ENCODE measurements around the gene CACNB2. TPM values are rescaled to one million over a fixed set of nuclear protein-coding genes. Genes with fewer than 3 reads are reported as not detected.

Gene CACNB2
- total RNA-seq, 2 experiments from 2014 or later, result not detected

- POLR2A ChIA-PET, result no interaction called here
- Mint-ChIP-seq H3K27ac (no peak overlapping the region), H3K9me3 (no peaks in the 10 kb centered on the region), H3K4me1 (peaks cover 7% of the 10 kb centered on the region), H3K4me3 (no peak overlapping the region), H3K27me3 (peaks cover 3% of the 10 kb centered on the region), H3K36me3 (ENCODE audit: low read depth) (no peaks in the 10 kb centered on the region)
- CTCF ChIA-PET, result no interaction called here
- no peak for DNase-seq
Observed at GRCh38 chr10:18469125-18469524, 328.9 kb downstream of the CACNB2 start.

- H3K27ac Mint-ChIP-seq, result no peak overlapping the region
- DNase-seq, result no peak
- H3K4me3 Mint-ChIP-seq, result no peak overlapping the region
- CTCF ChIA-PET, result interaction anchor here (1.3 kb wide), 1 partner anchor 22 kb away, joined by 3 read pairs; no protein-coding TSS in a partner anchor
- POLR2A ChIA-PET, result no interaction called here
- no peaks in the 10 kb centered on the region for H3K36me3 Mint-ChIP-seq (ENCODE audit: low read depth)
- H3K9me3 Mint-ChIP-seq, result no peaks in the 10 kb centered on the region
- H3K27me3 Mint-ChIP-seq, result peaks cover 6% of the 10 kb centered on the region
- peaks cover 12% of the 10 kb centered on the region for H3K4me1 Mint-ChIP-seq
Observed at GRCh38 chr10:18472977-18473376, 332.8 kb downstream of the CACNB2 start.

- no peaks in the 10 kb centered on the region for H3K9me3 Mint-ChIP-seq
- ChIA-PET CTCF (no interaction called here), POLR2A (no interaction called here)
- no peak for DNase-seq
- no peak overlapping the region for H3K4me3 Mint-ChIP-seq
- no peak overlapping the region for H3K27ac Mint-ChIP-seq
- H3K4me1 Mint-ChIP-seq, result peaks cover 12% of the 10 kb centered on the region
- H3K36me3 Mint-ChIP-seq (ENCODE audit: low read depth), result no peaks in the 10 kb centered on the region
- peaks cover 6% of the 10 kb centered on the region for H3K27me3 Mint-ChIP-seq
Observed at GRCh38 chr10:18473424-18474117, 333.3 kb downstream of the CACNB2 start.

GRCh38 chr10:18474118-18474455, 333.9 kb downstream of the CACNB2 start:
- H3K4me3 Mint-ChIP-seq, result no peak overlapping the region
- H3K27ac Mint-ChIP-seq, result no peak overlapping the region
- ChIA-PET CTCF (no interaction called here), POLR2A (no interaction called here)
- no peak for DNase-seq
- H3K9me3 Mint-ChIP-seq, result no peaks in the 10 kb centered on the region
- H3K27me3 Mint-ChIP-seq, result peaks cover 6% of the 10 kb centered on the region
- H3K36me3 Mint-ChIP-seq (ENCODE audit: low read depth), result no peaks in the 10 kb centered on the region
- H3K4me1 Mint-ChIP-seq, result peaks cover 12% of the 10 kb centered on the region

- no peak for DNase-seq
- no peak overlapping the region for H3K27ac Mint-ChIP-seq
- H3K4me1 Mint-ChIP-seq, result peaks cover 12% of the 10 kb centered on the region
- no peaks in the 10 kb centered on the region for H3K9me3 Mint-ChIP-seq
- no peak overlapping the region for H3K4me3 Mint-ChIP-seq
- H3K27me3 Mint-ChIP-seq, result peaks cover 3% of the 10 kb centered on the region
- H3K36me3 Mint-ChIP-seq (ENCODE audit: low read depth), result no peaks in the 10 kb centered on the region
- ChIA-PET CTCF (no interaction called here), POLR2A (no interaction called here)
Observed at GRCh38 chr10:18476076-18476647, 335.9 kb downstream of the CACNB2 start.

- DNase-seq, result no peak
- ChIA-PET POLR2A (no interaction called here), CTCF (no interaction called here)
- Mint-ChIP-seq H3K9me3 (no peaks in the 10 kb centered on the region), H3K4me3 (no peak overlapping the region), H3K27me3 (peaks cover 3% of the 10 kb centered on the region), H3K36me3 (ENCODE audit: low read depth) (no peaks in the 10 kb centered on the region), H3K4me1 (peaks cover 5% of the 10 kb centered on the region), H3K27ac (no peak overlapping the region)
Observed at GRCh38 chr10:18478354-18478753, 338.1 kb downstream of the CACNB2 start.

GRCh38 chr10:18479502-18479901, 339.3 kb downstream of the CACNB2 start:
- CTCF ChIA-PET, result no interaction called here
- Mint-ChIP-seq H3K27ac (no peak overlapping the region), H3K36me3 (ENCODE audit: low read depth) (no peaks in the 10 kb centered on the region), H3K9me3 (no peaks in the 10 kb centered on the region), H3K27me3 (peaks cover 3% of the 10 kb centered on the region), H3K4me1 (peaks cover 5% of the 10 kb centered on the region), H3K4me3 (no peak overlapping the region)
- POLR2A ChIA-PET, result no interaction called here
- no peak for DNase-seq

- Mint-ChIP-seq H3K36me3 (ENCODE audit: low read depth) (no peaks in the 10 kb centered on the region), H3K4me1 (no peaks in the 10 kb centered on the region), H3K9me3 (no peaks in the 10 kb centered on the region), H3K27ac (no peak overlapping the region), H3K27me3 (no peaks in the 10 kb centered on the region), H3K4me3 (no peak overlapping the region)
- no peak for DNase-seq
- POLR2A ChIA-PET, result no interaction called here
- CTCF ChIA-PET, result interaction anchor here (0.5 kb wide), 1 partner anchor 354 kb away, joined by 4 read pairs; no protein-coding TSS in a partner anchor
Observed at GRCh38 chr10:18483516-18484186, 343.4 kb downstream of the CACNB2 start.

- Mint-ChIP-seq H3K27me3 (no peaks in the 10 kb centered on the region), H3K9me3 (no peaks in the 10 kb centered on the region), H3K4me1 (no peaks in the 10 kb centered on the region), H3K27ac (no peak overlapping the region), H3K36me3 (ENCODE audit: low read depth) (no peaks in the 10 kb centered on the region), H3K4me3 (no peak overlapping the region)
- DNase-seq, result no peak
- POLR2A ChIA-PET, result no interaction called here
- CTCF ChIA-PET, result no interaction called here
Observed at GRCh38 chr10:18486438-18486837, 346.2 kb downstream of the CACNB2 start.

- CTCF ChIA-PET, result no interaction called here
- DNase-seq, result no peak
- POLR2A ChIA-PET, result no interaction called here
- no peaks in the 10 kb centered on the region for H3K4me1 Mint-ChIP-seq
- H3K4me3 Mint-ChIP-seq, result no peak overlapping the region
- H3K36me3 Mint-ChIP-seq (ENCODE audit: low read depth), result no peaks in the 10 kb centered on the region
- no peaks in the 10 kb centered on the region for H3K27me3 Mint-ChIP-seq
- H3K9me3 Mint-ChIP-seq, result no peaks in the 10 kb centered on the region
- no peak overlapping the region for H3K27ac Mint-ChIP-seq
Observed at GRCh38 chr10:18490755-18491154, 350.5 kb downstream of the CACNB2 start.

GRCh38 chr10:18497806-18498369, 357.7 kb downstream of the CACNB2 start:
- ChIA-PET POLR2A (no interaction called here), CTCF (no interaction called here)
- Mint-ChIP-seq H3K27me3 (no peaks in the 10 kb centered on the region), H3K9me3 (no peaks in the 10 kb centered on the region), H3K36me3 (ENCODE audit: low read depth) (no peaks in the 10 kb centered on the region), H3K4me3 (no peak overlapping the region), H3K4me1 (peaks cover 2% of the 10 kb centered on the region), H3K27ac (no peak overlapping the region)
- DNase-seq, result no peak

GRCh38 chr10:18498998-18499397, 358.8 kb downstream of the CACNB2 start:
- Mint-ChIP-seq H3K4me3 (no peak overlapping the region), H3K36me3 (ENCODE audit: low read depth) (no peaks in the 10 kb centered on the region), H3K27me3 (no peaks in the 10 kb centered on the region), H3K9me3 (no peaks in the 10 kb centered on the region), H3K27ac (no peak overlapping the region), H3K4me1 (peaks cover 2% of the 10 kb centered on the region)
- ChIA-PET POLR2A (no interaction called here), CTCF (no interaction called here)
- DNase-seq, result no peak

GRCh38 chr10:18500576-18500975, 360.4 kb downstream of the CACNB2 start:
- POLR2A ChIA-PET, result no interaction called here
- DNase-seq, result no peak
- no peaks in the 10 kb centered on the region for H3K27me3 Mint-ChIP-seq
- H3K9me3 Mint-ChIP-seq, result no peaks in the 10 kb centered on the region
- no peak overlapping the region for H3K4me3 Mint-ChIP-seq
- no peaks in the 10 kb centered on the region for H3K36me3 Mint-ChIP-seq (ENCODE audit: low read depth)
- no peak overlapping the region for H3K27ac Mint-ChIP-seq
- CTCF ChIA-PET, result no interaction called here
- H3K4me1 Mint-ChIP-seq, result peaks cover 2% of the 10 kb centered on the region

All from activated CD4-positive, alpha-beta T cell treated with anti-CD3 and anti-CD28 coated beads, Interleukin-2, amount 10 ng/mL, durations not matched to agents 7 days and 5 days (primary cell).